Measurements from ENCODE around the gene CAGE1.

GRCh38 chr6:7324520-7324919 is 65.0 kb downstream of the CAGE1 start:
- TF ChIP-seq, protein P1, sequence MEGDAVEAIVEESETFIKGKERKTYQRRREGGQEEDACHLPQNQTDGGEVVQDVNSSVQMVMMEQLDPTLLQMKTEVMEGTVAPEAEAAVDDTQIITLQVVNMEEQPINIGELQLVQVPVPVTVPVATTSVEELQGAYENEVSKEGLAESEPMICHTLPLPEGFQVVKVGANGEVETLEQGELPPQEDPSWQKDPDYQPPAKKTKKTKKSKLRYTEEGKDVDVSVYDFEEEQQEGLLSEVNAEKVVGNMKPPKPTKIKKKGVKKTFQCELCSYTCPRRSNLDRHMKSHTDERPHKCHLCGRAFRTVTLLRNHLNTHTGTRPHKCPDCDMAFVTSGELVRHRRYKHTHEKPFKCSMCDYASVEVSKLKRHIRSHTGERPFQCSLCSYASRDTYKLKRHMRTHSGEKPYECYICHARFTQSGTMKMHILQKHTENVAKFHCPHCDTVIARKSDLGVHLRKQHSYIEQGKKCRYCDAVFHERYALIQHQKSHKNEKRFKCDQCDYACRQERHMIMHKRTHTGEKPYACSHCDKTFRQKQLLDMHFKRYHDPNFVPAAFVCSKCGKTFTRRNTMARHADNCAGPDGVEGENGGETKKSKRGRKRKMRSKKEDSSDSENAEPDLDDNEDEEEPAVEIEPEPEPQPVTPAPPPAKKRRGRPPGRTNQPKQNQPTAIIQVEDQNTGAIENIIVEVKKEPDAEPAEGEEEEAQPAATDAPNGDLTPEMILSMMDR (IDR thresholded peaks at IDR 0.05 in 4 of 5, conservative IDR thresholded peaks at IDR 0.05 in 1 of 5), result no peak
- TF ChIP-seq POLR2A (IDR thresholded peaks at IDR 0.05), result no peak
